ENCODE data around the gene OGN.

The OGN gene

DNA sequence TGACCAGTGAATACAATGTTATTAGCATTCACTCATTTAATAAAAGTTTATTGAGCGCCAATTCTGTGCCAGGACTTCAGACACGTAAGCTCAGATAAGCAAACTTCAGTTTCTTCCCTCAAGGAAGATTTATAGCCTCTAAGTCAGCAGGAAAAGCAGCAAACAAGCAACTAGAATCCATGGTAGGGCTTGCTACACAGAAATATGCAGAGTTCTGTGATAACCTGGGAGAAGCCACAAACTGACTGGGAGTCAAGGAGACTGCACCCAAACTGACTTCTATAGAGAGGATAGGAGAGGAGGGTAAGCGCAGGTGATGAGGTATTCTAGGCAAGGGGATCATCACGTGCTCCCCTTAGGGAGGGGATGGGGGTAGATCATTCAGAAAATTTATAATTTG, 1.4 kb upstream of the OGN start:
- in situ Hi-C loops (cut with MboI; ENCODE audit: low sequenced_read_pairs), result no loop called here

DNA sequence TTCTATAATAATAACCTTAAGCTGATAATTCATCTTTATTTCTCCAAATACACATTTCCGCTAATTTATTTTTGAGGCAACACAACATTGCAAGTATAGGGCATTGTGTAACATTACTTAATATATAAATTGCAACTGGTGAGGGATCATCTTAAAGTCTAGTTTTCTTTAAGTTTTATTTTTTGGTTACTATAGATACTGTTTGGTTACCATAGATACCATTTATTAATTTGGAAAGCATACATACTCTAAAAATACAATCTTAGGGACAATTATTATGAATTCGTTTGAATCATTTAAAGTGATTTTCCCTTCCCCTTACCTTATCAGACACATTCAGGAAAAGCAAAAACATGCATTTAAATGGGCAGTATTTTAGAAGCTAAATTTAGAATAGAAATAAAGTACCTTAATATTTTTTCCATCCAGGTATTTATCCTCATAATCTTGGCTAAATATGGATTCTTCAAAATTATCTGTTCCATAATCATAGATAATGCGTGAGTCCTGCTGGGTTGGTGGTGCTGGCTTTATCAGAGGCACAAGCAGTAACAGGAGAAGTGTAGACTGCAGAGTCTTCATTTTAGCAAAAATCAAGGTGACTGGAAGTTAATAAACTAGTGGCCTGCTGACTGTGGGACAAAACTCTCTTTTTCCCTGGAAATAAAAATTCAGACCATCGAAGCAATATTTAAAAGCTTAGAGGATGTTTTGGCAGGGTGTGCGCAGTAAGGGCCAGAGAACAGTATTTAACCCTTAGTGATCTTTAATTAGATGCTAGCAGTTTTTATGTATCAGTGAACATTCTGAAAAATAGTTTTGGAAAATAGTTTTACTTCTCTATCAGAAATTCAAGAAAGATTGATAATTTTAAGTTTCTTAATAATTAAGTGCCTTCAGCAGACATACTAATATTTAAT, 1.3 kb downstream of the OGN start:
- in situ Hi-C loops (cut with MboI; ENCODE audit: low sequenced_read_pairs), result no loop called here

DNA sequence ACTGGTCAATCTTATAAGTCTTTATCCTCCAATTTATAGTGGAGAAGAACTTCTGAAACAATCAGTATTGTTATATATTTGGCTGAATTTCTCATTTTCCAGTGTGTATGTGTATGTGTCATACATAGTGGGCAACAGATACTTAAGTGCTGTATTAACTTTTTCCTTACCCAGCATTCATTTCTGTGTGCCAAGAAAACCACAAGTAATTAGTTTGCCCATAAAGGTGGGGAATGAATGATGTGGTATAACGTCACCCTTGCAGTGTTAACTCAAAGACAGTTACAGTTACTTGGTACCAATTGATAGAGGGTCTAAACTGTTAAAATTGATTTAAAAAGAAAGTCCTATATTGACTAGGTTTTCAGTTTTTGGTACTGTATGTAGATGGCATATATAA, 2.0 kb downstream of the OGN start:
- in situ Hi-C loops (cut with MboI; ENCODE audit: low sequenced_read_pairs), result no loop called here

DNA sequence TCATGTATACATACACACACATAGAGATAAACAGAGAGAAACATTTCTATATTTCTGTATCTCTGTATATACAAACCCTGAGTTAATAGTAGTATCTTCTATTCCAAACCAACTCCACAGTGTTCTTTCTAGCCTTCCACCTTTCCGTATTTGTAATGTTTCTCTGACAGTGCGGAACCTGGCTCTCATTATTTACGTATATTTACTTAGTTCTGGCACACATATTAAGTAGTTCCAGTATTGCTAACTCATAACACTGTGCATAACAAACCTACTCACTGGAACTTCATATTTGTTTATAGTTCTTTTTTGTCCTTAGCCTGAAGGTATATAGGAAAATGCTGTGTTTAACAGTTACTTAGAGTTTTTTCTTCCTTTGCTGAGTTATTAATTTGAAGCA, 6.5 kb downstream of the OGN start:
- in situ Hi-C loops (cut with MboI; ENCODE audit: low sequenced_read_pairs), result no loop called here

DNA sequence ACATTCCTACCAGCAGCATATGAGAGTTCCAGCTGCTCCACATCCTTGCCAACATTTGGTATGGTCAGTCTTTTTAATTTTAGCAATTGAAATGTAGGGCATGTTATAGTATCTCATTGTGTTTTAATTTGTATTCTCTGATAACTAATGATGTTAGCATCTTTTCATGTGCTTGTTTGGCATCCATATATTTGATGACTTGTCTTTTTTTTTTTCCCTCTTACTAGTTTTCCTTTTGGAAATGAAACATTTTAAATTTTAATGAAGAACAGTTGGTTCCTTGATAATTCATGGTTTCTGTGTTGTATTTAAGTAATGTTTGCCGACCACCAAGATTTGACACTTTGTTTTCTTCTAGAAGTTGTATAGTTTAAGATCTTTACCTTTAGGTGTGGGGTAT, 8.8 kb downstream of the OGN start:
- in situ Hi-C loops (cut with MboI; ENCODE audit: low sequenced_read_pairs), result no loop called here

DNA sequence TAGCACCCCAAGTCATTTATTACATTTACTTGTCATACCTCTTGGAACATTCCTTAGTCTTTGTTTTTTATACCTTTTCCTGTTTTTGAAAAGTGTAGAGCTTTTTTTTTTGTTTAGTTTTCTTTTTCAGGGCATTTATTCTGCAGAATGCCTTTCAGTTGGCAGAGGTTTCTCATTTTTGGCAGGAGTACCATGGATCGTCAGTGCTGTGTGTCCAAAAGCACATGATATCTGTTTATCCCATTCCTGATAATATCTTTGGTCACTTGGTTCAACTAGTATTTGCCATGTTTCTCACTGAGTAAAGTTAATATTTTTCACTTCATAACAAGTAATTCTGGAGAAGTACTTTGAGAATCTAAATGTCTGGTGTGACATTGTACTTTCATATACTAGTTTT, 10.7 kb downstream of the OGN start:
- in situ Hi-C loops (cut with MboI; ENCODE audit: low sequenced_read_pairs), result no loop called here

DNA sequence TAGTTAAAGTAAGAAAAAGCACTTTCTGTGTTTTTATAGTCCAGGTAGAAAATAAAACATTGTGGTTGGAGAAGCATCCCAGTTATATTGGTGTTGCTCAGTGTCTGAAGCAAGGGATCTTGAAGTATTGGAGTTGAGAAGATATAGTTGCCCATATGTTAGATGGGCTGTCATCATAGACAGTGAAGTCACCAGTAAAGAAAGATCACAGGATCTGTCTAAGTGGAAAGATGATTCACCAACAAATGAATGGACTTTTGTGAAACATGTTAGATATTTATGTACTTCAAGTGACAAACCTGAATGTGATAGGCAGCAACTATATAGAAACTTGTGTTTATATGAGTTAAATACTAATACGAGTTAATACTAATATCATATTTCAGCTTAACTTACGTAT, 11.7 kb downstream of the OGN start:
- in situ Hi-C loops (cut with MboI; ENCODE audit: low sequenced_read_pairs), result no loop called here

DNA sequence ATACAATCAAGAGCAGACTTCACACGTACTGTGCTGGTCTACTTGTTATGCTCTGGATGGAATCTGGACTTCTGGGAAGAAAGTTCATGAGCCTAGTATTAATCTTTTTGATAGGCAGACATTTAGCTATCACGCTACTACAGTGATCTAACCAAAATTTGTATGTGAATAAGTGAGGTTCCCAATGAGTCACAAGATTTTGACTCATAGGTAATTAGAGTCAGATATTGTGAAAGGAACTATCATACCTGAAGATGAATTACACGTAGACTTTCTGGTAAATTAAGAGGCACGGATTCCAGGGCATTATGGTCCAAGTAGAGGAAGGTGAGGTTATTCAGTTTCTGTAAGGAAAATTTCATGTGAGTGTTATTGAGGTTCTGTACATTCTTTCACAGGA, 18.4 kb downstream of the OGN start:
- in situ Hi-C loops (cut with MboI; ENCODE audit: low sequenced_read_pairs), result no loop called here

DNA sequence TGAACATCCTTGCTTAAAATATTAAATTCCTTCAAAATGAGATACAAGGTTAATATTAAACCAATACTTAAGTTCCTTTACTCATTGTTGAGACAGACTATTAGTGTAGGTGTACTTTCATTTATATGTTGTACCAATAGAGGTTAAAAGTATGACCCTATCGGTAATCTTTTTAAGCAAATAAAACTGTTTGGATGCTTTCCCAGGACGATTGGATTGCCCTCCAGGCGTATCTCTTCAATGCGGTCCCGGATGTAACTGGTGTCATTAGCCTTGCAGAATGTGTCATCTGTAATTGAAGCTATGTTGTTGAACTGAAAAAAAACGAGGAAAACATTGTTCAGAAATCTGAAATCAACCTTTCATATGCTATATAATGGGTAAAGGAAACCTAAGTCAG, 18.9 kb downstream of the OGN start:
- in situ Hi-C loops (cut with MboI; ENCODE audit: low sequenced_read_pairs), result no loop called here

DNA sequence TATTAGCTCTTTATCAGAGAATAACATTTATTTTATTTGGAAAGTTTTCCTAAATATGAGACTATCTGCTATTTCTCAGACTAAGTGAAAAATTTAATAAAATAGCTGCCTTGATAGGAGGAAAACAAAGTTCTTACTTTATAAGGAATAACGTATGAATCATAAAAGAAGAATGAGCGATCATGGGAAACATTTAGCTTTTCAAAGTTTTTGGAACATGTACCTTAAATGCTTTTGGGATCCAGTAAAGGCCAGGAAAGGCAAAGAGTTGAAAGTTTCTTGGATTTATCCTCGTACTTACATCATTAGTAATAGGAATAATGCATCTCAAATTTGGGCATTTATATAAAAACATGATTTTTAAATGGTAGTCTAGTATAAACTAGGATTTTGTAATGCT, 19.4 kb downstream of the OGN start:
- in situ Hi-C loops (cut with MboI; ENCODE audit: low sequenced_read_pairs), result no loop called here

DNA sequence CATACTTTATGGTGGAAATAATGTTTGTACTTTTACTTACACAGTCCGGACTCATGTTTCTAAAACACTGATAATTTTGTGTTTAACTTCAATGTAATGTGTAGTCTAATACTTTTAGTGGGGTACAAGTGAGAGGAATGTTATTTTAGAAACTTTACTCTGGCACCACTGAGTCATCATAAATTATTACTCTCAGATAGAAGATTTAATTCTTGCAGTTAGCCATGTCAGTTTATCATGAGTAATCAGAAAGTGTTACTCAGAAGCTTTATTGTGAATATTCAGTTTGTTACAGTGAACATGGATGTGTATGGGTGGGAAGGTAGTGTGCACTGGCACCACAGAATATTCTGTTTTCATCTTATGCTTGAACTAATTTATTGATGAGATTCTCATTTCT, 20.0 kb downstream of the OGN start:
- in situ Hi-C loops (cut with MboI; ENCODE audit: low sequenced_read_pairs), result no loop called here

DNA sequence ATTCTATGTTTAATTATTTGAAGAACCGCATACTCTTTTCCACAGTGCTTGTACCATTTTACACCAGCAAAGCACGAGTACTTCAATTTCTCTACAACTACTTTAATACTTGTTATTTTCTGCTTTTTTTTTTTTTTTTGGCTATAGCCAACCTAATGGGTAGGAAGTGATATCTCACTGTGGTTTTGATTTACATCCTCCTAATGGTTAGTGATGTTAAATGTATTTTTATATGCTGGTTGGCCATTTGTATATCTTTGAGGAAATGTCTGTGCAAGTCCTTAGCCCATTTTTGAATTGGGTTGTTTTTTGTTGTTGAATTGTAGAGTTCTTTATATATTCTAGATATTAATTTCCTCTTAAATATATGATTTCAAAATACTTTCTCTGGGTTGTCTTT, 22.6 kb downstream of the OGN start:
- in situ Hi-C loops (cut with MboI; ENCODE audit: low sequenced_read_pairs), result no loop called here

DNA sequence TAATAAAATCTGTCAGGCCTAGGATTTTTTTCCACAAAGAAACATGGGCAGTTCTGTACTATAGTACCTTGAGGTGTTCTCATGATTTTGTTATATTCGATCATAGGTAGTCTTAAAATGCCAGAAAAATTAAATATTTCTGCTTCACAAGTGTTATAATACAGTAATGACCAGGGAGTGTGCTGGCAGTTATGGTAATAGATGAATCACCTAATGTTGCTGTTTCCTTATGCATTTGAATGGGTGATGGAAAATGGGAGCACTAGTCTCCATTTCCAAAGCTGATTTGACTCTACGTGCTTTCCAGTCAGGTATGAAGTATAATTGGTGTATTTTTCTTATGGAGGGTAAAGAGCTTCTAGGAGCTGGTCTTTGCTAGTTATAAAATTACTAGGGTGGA, 23.8 kb downstream of the OGN start:
- in situ Hi-C loops (cut with MboI; ENCODE audit: low sequenced_read_pairs), result no loop called here

DNA sequence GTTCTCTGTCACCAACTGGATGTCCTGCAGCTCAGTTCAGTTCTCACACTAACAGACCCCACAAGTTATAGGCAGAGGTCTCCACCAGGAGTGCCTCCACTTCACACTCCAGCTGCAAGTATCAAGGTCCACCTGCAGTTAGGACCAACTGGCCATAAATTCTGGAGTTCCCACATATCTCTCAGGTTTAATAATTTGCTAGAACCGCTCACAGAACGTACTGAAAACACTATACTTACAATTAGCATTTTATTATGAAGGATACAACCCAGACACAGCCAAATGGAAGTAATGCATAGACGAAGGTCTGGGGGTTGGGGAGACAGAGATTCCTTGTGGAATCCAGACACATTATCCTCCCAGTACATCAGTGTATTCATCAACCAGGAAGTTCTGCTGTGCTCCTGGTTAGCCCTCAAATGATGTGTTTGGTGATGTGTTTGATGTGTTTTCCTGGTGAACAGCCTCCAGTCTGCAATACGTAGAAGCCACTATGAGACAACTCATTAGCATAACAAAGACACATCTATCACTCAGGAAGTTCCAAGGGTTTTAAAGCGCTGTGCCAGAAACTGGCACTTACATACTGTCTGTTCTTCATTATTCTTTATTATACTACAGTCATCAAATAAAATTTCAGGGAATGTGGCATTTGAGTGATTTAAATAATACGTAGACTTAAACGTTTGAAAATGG, 25.4 kb downstream of the OGN start:
- in situ Hi-C loops (cut with MboI; ENCODE audit: low sequenced_read_pairs), result no loop called here

DNA sequence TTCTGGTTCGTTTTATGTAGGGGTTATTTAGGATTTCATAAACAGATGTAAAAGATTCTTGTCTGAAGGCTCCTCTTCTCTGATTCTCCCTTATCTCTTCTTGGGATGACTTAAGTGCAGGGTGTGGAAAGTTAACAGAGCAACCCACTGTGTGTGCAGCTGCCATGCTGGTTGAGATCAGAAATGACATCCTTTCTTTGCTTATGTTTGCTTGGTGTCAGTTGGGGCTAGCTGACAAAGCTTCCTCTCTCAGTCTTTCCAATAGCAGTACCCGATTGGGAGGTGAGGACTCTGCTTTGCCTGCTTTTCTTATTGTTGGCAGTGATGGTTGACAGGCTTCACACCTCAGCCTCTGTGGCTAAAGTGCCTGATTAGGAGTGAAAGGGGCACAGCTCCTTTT, 26.5 kb downstream of the OGN start:
- in situ Hi-C loops (cut with MboI; ENCODE audit: low sequenced_read_pairs), result no loop called here

DNA sequence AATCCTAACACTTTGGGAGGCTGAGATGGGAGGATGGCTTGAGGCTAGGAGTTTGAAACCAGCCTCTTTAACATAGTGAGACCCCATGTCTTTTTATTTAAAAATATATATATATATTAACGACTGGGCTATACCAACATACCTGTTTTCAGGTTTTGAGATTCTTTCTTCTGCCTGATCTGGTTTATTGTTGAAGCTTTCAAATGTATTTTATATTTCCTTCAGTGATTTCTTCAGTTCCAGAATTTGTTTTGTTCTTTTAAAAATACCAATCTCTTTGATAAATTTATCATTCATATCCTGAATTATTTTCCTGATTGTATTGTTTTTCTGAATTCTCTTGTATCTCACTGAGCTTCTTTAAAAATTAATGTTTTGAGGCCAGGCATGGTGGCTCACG, 31.2 kb downstream of the OGN start:
- in situ Hi-C loops (cut with MboI; ENCODE audit: low sequenced_read_pairs), result no loop called here

DNA sequence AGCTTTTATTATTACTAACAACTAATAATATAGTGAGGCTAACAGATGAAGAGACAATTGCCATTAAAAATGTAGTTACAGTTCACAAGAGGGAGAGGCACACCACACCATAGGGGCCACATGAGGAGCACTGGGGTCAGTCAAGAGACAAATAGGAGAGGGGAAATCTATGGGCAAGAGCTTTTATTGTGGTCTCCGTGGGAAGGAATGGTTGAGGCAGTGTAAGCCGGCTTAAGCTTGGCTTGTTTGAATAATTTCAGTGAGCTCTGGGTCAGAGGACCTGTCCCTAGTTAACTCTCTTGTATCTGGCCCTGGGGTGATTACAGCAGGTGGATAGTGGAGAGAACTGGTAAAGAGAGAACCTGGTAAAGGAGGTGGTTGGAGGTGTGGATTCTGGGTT, 35.3 kb downstream of the OGN start:
- in situ Hi-C loops (cut with MboI; ENCODE audit: low sequenced_read_pairs), result no loop called here

DNA sequence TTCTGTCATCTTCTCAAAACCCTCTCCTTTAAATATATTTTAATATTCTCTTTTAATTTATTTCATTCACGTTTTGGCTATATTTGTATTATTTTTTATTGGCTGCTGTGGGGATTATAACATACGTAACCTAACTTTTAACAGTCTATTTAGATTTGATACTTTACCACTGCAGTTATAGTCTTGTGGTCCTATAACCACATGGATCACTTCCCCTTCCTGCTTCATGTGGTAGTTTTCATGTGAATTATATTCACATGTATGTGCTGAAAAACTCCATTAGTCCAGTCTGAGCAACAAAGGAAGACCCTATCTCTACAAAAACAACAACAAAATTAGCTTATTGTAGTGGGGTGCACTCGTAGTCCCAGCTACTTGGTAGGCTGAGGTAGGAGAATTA, 44.3 kb downstream of the OGN start:
- in situ Hi-C loops (cut with MboI; ENCODE audit: low sequenced_read_pairs), result no loop called here

DNA sequence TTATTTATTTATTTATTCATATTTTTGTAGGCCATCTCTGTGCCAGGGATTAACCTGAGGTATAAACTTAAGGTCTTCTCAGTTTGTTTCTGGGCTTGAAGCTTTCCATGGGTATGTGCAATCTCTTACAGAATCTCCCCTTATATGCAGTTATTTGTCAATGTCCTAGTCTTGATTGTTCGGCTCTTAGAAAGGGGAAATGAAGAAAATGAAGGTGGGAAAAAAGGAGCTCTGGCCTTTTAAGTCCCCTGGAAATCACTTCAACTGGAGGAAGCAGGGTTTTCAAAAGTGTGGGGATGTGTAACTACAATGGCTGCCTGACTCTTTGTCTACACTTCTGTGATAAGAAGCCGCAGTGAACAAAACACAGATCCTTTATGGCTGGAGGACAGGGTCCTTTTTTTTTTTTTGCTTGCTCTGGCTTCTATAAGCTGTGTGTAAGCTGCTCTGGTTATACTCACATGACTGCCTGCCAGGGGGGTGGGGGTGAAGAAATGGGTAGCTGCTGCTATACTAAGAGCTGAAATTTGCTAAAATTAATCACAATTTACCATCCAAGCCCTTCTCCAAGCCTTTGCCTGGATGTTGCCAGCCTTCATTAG, 44.9 kb downstream of the OGN start:
- in situ Hi-C loops (cut with MboI; ENCODE audit: low sequenced_read_pairs), result no loop called here

DNA sequence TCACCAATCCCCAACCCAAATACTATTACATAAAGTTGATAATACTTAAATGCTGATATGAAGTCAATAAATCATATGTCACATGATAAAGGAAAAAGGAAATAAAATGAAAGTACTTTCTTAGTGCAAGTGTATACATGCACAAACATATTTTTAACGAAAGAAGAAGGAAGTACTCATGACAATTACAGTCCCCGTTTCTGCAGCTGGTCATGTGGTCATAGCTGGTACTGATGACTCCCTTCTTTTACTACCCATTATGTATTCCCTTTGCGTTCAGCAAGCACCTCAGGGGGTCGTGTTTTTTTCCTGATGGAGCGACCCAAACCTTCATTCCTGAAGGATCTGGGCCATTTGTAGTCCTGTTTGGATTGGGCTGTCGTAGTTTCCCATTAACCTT, 51.3 kb downstream of the OGN start:
- in situ Hi-C loops (cut with MboI; ENCODE audit: low sequenced_read_pairs), result no loop called here

DNA sequence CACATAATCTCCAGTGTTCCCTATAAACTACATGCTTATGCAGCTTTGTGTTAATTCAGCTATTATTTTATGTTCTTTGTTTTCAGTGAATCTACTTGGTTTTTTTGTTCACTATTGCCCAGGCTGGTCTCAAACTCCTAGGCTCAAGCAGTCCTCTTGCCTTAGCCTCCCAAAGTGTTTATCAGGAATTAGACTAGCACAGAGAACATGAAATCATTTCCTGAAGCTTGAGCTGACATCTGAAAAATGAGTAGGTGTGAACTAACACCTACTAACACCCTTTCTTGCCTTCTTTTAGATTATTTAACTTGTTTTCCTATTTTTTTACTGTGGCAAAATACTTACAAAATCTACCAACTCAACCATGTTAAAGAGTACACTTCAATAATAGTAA, 53.6 kb downstream of the OGN start:
- in situ Hi-C loops (cut with MboI; ENCODE audit: low sequenced_read_pairs), result no loop called here
